Measurements from ENCODE around the gene PACSIN2.

The PACSIN2 gene

GRCh38 chr22:42932197-42932519 lies 82.8 kb downstream of the PACSIN2 start:
- H3K27me3 Mint-ChIP-seq (ENCODE audit: low read depth, poor library complexity), result peaks cover 3% of the 10 kb centered on the region
- no peak for DNase-seq
- peaks cover 4% of the 10 kb centered on the region for H3K36me3 Mint-ChIP-seq (ENCODE audit: low read depth)
- peaks cover 39% of the 10 kb centered on the region for H3K4me1 Mint-ChIP-seq
- H3K27ac Mint-ChIP-seq, result no peak overlapping the region
- TF ChIP-seq CTCF (IDR thresholded peaks at IDR 0.05), result no peak
- H3K9me3 Mint-ChIP-seq, result no peaks in the 10 kb centered on the region
- H3K4me3 Mint-ChIP-seq, result no peak overlapping the region

- H3K9me3 Mint-ChIP-seq, result no peaks in the 10 kb centered on the region
- no peak for DNase-seq
- TF ChIP-seq CTCF (IDR thresholded peaks at IDR 0.05), result no peak
- H3K4me3 Mint-ChIP-seq, result no peak overlapping the region
- H3K4me1 Mint-ChIP-seq, result peaks cover 40% of the 10 kb centered on the region
- H3K27me3 Mint-ChIP-seq (ENCODE audit: low read depth, poor library complexity), result peaks cover 3% of the 10 kb centered on the region
- H3K27ac Mint-ChIP-seq, result no peak overlapping the region
- H3K36me3 Mint-ChIP-seq (ENCODE audit: low read depth), result peaks cover 4% of the 10 kb centered on the region
Observed at GRCh38 chr22:42931421-42932196, 83.3 kb downstream of the PACSIN2 start.

GRCh38 chr22:42930810-42931420 lies 84.0 kb downstream of the PACSIN2 start:
- Mint-ChIP-seq H3K27ac (no peak overlapping the region), H3K4me1 (peaks cover 42% of the 10 kb centered on the region), H3K27me3 (ENCODE audit: low read depth, poor library complexity) (peaks cover 3% of the 10 kb centered on the region), H3K9me3 (no peaks in the 10 kb centered on the region), H3K4me3 (no peak overlapping the region), H3K36me3 (ENCODE audit: low read depth) (no peaks in the 10 kb centered on the region)
- no peak for DNase-seq
- TF ChIP-seq CTCF (IDR thresholded peaks at IDR 0.05), result no peak

GRCh38 chr22:42929838-42930155 lies 85.2 kb downstream of the PACSIN2 start:
- TF ChIP-seq CTCF (IDR thresholded peaks at IDR 0.05), result no peak
- H3K27ac Mint-ChIP-seq, result peak overlapping the region; percentile 38
- DNase-seq, result no peak
- no peaks in the 10 kb centered on the region for H3K9me3 Mint-ChIP-seq
- peaks cover 51% of the 10 kb centered on the region for H3K4me1 Mint-ChIP-seq
- no peak overlapping the region for H3K4me3 Mint-ChIP-seq
- H3K36me3 Mint-ChIP-seq (ENCODE audit: low read depth), result no peaks in the 10 kb centered on the region
- no peaks in the 10 kb centered on the region for H3K27me3 Mint-ChIP-seq (ENCODE audit: low read depth, poor library complexity)

GRCh38 chr22:42928969-42929837 lies 85.7 kb downstream of the PACSIN2 start:
- peak overlapping the region; percentile 38 for H3K27ac Mint-ChIP-seq

More at GRCh38 chr22:42928969-42929837, 85.7 kb downstream of the PACSIN2 start:
- H3K27me3 Mint-ChIP-seq (ENCODE audit: low read depth, poor library complexity), result no peaks in the 10 kb centered on the region
- no peaks in the 10 kb centered on the region for H3K36me3 Mint-ChIP-seq (ENCODE audit: low read depth)
- TF ChIP-seq CTCF (IDR thresholded peaks at IDR 0.05), result no peak
- peaks cover 51% of the 10 kb centered on the region for H3K4me1 Mint-ChIP-seq
- H3K4me3 Mint-ChIP-seq, result no peak overlapping the region
- no peak for DNase-seq
- H3K9me3 Mint-ChIP-seq, result no peaks in the 10 kb centered on the region

Data from nephron progenitor cell (in vitro differentiated cells).